Measurements from ENCODE around the gene C8G.

DNA sequence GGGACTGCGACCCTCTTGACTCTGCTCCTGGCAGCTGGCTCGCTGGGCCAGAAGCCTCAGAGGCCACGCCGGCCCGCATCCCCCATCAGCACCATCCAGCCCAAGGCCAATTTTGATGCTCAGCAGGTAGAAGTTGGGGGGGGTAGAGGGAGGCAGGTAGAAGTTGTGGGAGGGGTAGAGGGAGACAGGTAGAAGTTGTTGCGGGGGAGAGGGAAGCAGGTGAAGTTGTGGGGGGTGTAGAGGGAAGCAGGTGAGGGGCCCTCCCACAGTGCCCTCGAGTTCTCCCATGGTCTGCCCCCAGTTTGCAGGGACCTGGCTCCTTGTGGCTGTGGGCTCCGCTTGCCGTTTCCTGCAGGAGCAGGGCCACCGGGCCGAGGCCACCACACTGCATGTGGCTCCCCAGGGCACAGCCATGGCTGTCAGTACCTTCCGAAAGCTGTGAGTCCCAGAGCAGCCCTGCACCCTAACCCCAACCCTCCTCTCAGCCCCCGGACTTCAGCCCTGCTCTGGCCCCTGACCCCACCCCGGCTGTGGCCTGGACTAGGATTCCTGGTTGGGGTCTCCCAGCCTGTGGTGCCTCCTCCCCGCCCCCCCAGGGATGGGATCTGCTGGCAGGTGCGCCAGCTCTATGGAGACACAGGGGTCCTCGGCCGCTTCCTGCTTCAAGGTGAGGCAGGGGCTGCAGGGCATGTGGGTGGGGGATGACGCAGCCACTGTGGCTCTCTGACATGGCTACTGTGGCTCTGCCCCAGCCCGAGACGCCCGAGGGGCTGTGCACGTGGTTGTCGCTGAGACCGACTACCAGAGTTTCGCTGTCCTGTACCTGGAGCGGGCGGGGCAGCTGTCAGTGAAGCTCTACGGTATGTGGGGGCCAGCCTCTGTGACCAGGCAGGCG is 537 bp downstream of the C8G start:
- TF ChIP-seq CTCF (IDR thresholded peaks at IDR 0.05; ENCODE audit: control extremely low read depth in 1 of 3, insufficient read depth in 1 of 3, low read depth in 1 of 3, low read length in 3 of 3) (no peak), CREB1 (IDR thresholded peaks at IDR 0.05) (no peak), POLR2A (IDR thresholded peaks at IDR 0.05; ENCODE audit: control extremely low read depth in 1 of 2, low read depth in 2 of 2, low read length in 2 of 2) (no peak), RBBP5 (IDR thresholded peaks at IDR 0.05; ENCODE audit: borderline replicate concordance, low read depth, low read length) (no peak), HDAC6 (IDR thresholded peaks at IDR 0.05; ENCODE audit: low read depth, low read length) (no peak), SIN3A (conservative IDR thresholded peaks at IDR 0.05 in 1 of 2, IDR thresholded peaks at IDR 0.05 in 1 of 2; ENCODE audit: low read depth in 1 of 2, low read length in 2 of 2) (no peak), JUN (IDR thresholded peaks at IDR 0.05; ENCODE audit: low read depth, low read length) (no peak), EZH2 (IDR thresholded peaks at IDR 0.05; ENCODE audit: low read depth, low read length, severe bottlenecking) (no peak), CBX8 (IDR thresholded peaks at IDR 0.05; ENCODE audit: borderline replicate concordance, low read depth, low read length) (no peak), POLR2AphosphoS5 (IDR thresholded peaks at IDR 0.05; ENCODE audit: low read depth, low read length) (no peak), JUND (IDR thresholded peaks at IDR 0.05; ENCODE audit: low read length) (no peak), FOSL1 (IDR thresholded peaks at IDR 0.05; ENCODE audit: insufficient read depth, low read depth, low read length) (no peak), RXRA (IDR thresholded peaks at IDR 0.05; ENCODE audit: insufficient read depth, low read depth, low read length) (no peak)
